ENCODE results near the gene ZBTB20.

Gene ZBTB20

DNA sequence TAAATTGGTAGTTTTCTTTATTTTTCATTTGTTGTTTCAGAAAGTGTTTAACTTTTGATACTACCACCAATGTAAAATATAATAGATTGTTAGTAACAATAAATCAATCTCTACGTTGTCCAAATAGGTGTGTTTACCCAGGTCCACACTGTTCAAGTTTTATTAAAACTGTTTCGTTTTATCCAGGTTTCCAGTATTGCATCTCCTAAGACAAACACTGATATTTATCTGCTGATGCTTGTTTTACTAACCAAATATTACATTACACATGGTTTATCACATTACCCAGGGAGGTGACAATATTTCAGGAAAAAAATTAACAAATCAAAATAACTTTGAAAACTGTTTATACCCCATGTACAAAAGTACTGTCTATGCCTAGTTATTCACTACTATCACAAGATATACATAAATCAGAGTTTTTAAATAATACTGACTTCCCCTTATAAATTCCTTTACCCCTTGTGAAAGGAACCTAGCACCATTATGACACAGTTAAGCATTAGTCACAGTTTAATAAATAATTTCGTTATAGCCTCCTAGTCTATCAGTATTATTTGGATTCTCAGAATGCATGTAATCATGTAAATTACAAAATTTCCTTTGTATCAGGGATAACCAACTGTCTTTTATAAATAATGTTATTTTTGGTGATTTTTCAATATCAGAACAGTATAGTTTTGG, 205.3 kb downstream of the ZBTB20 start:
- DNase-seq, result no peak
- no peak overlapping the region for H3K9ac ChIP-seq (ENCODE audit: low read depth, low read length)
- no peak overlapping the region for H3K4me3 ChIP-seq (ENCODE audit: low read depth in 1 of 2, low read length in 2 of 2)
- H3K36me3 ChIP-seq (ENCODE audit: insufficient read depth, low read length), result no peaks in the 10 kb centered on the region
- TF ChIP-seq, protein P1, sequence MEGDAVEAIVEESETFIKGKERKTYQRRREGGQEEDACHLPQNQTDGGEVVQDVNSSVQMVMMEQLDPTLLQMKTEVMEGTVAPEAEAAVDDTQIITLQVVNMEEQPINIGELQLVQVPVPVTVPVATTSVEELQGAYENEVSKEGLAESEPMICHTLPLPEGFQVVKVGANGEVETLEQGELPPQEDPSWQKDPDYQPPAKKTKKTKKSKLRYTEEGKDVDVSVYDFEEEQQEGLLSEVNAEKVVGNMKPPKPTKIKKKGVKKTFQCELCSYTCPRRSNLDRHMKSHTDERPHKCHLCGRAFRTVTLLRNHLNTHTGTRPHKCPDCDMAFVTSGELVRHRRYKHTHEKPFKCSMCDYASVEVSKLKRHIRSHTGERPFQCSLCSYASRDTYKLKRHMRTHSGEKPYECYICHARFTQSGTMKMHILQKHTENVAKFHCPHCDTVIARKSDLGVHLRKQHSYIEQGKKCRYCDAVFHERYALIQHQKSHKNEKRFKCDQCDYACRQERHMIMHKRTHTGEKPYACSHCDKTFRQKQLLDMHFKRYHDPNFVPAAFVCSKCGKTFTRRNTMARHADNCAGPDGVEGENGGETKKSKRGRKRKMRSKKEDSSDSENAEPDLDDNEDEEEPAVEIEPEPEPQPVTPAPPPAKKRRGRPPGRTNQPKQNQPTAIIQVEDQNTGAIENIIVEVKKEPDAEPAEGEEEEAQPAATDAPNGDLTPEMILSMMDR (IDR thresholded peaks at IDR 0.05; ENCODE audit: borderline replicate concordance, extremely low read depth, low read length, poor library complexity, severe bottlenecking), result no peak
- TF ChIP-seq EZH2 (IDR thresholded peaks at IDR 0.05; ENCODE audit: borderline replicate concordance, low read depth, low read length, severe bottlenecking), result no peak
- H3K27ac ChIP-seq (ENCODE audit: low read length), result no peak overlapping the region
- no peaks in the 10 kb centered on the region for H3K27me3 ChIP-seq (ENCODE audit: insufficient read depth, low read length, poor library complexity)
- no peak overlapping the region for H2AFZ ChIP-seq (ENCODE audit: low read depth, low read length)
- H3K4me1 ChIP-seq (ENCODE audit: insufficient read depth, low read length), result no peaks in the 10 kb centered on the region
- H3K9me3 ChIP-seq (ENCODE audit: insufficient read depth, low read length, severe bottlenecking), result no peaks in the 10 kb centered on the region
- H3K4me2 ChIP-seq (ENCODE audit: insufficient read depth, low read length), result no peak overlapping the region
- ATAC-seq (ENCODE audit: insufficient read depth, low read depth), result no peak
- H3K79me2 ChIP-seq (ENCODE audit: insufficient read depth, low read length), result no peaks in the 10 kb centered on the region
- no peaks in the 10 kb centered on the region for H4K20me1 ChIP-seq (ENCODE audit: insufficient read depth, low read length)

DNA sequence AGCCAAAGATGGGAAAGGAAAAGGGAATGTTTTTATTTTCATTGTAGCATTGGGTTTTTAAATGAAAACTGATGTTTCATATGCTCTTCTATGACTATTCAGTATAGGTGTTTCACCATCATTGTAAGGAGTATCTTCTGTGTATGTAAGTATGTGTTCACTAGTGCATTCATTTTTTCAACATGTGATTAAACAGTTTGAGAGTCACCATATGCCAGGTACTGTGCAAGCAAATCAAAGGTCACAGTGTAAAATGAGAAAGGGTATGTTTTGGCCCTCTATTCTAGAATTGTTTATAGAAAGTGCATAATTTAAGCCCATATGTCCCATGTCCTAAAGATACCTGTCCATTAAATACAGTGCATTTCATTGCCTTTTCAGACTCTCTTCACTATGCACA, 207.2 kb downstream of the ZBTB20 start:
- no peak for ATAC-seq (ENCODE audit: insufficient read depth, low read depth)
- no peak for DNase-seq
- H3K9ac ChIP-seq (ENCODE audit: low read depth, low read length), result no peak overlapping the region
- no peak overlapping the region for H2AFZ ChIP-seq (ENCODE audit: low read depth, low read length)
- no peak overlapping the region for H3K4me2 ChIP-seq (ENCODE audit: insufficient read depth, low read length)
- H3K27ac ChIP-seq (ENCODE audit: low read length), result no peak overlapping the region
- no peaks in the 10 kb centered on the region for H3K36me3 ChIP-seq (ENCODE audit: insufficient read depth, low read length)
- H3K79me2 ChIP-seq (ENCODE audit: insufficient read depth, low read length), result no peaks in the 10 kb centered on the region
- no peak overlapping the region for H3K4me3 ChIP-seq (ENCODE audit: low read depth in 1 of 2, low read length in 2 of 2)
- no peaks in the 10 kb centered on the region for H3K9me3 ChIP-seq (ENCODE audit: insufficient read depth, low read length, severe bottlenecking)
- H4K20me1 ChIP-seq (ENCODE audit: insufficient read depth, low read length), result no peaks in the 10 kb centered on the region
- no peaks in the 10 kb centered on the region for H3K4me1 ChIP-seq (ENCODE audit: insufficient read depth, low read length)
- no peak for TF ChIP-seq EZH2 (IDR thresholded peaks at IDR 0.05; ENCODE audit: borderline replicate concordance, low read depth, low read length, severe bottlenecking)
- TF ChIP-seq, protein P1 (IDR thresholded peaks at IDR 0.05; ENCODE audit: borderline replicate concordance, extremely low read depth, low read length, poor library complexity, severe bottlenecking), result no peak
- no peaks in the 10 kb centered on the region for H3K27me3 ChIP-seq (ENCODE audit: insufficient read depth, low read length, poor library complexity)

DNA sequence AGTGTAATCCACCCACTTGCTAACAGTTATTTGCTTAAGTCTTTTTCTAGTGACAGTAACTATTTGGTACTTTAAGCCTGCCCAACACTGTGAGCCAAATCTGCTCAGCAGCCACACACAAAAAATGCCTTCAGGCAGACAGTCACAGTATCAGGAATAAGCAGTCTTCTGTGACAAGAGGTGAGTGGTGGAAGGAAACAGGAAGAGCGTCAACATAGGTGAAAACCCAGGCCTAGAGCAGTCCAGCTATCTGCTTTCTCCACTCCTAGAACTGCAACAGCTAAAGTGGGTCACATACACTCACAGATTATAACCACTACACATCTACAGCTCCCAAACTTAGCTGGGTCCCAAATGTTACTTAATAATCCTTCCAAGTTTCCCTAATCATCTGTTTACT, 213.7 kb downstream of the ZBTB20 start:
- no peak overlapping the region for H3K9ac ChIP-seq (ENCODE audit: low read depth, low read length)
- no peak overlapping the region for H3K4me2 ChIP-seq (ENCODE audit: insufficient read depth, low read length)
- no peaks in the 10 kb centered on the region for H4K20me1 ChIP-seq (ENCODE audit: insufficient read depth, low read length)
- H3K4me1 ChIP-seq (ENCODE audit: insufficient read depth, low read length), result no peaks in the 10 kb centered on the region
- H2AFZ ChIP-seq (ENCODE audit: low read depth, low read length), result no peak overlapping the region
- H3K79me2 ChIP-seq (ENCODE audit: insufficient read depth, low read length), result no peaks in the 10 kb centered on the region
- no peak for ATAC-seq (ENCODE audit: insufficient read depth, low read depth)
- no peaks in the 10 kb centered on the region for H3K36me3 ChIP-seq (ENCODE audit: insufficient read depth, low read length)
- no peaks in the 10 kb centered on the region for H3K27me3 ChIP-seq (ENCODE audit: insufficient read depth, low read length, poor library complexity)
- H3K9me3 ChIP-seq (ENCODE audit: insufficient read depth, low read length, severe bottlenecking), result no peaks in the 10 kb centered on the region
- H3K27ac ChIP-seq (ENCODE audit: low read length), result no peak overlapping the region
- DNase-seq, result no peak
- TF ChIP-seq, protein P1 (IDR thresholded peaks at IDR 0.05; ENCODE audit: borderline replicate concordance, extremely low read depth, low read length, poor library complexity, severe bottlenecking), result no peak
- no peak for TF ChIP-seq EZH2 (IDR thresholded peaks at IDR 0.05; ENCODE audit: borderline replicate concordance, low read depth, low read length, severe bottlenecking)
- H3K4me3 ChIP-seq (ENCODE audit: low read depth in 1 of 2, low read length in 2 of 2), result no peak overlapping the region

All from DND-41 (cell line).